HT1080 (cell line): ENCODE results near the gene TMED1. TPM values are rescaled to one million over a fixed set of nuclear protein-coding genes. Genes with fewer than 3 reads are reported as not detected.

ENCODE experiments used
- DNase-seq: peaks from one replicate; pipeline ENCODE4 v3.0.0-alpha.2; 2015; ENCODE audit warnings: low read depth
- total RNA-seq: library from RNA; depleted of rRNA; stranded (reverse); fragments of >200 nt; shearing (Covaris generic); gene quantifications from 2 replicates; pipeline ENCODE4 v1.2.3, GENCODE V29; 2014

Gene TMED1
- total RNA-seq, 1 experiment from 2014 or later = 49.2 TPM

- DNase-seq = no peak
Observed at GRCh38 chr19:10835089-10835753, 791 bp downstream of the TMED1 start.

DNA sequence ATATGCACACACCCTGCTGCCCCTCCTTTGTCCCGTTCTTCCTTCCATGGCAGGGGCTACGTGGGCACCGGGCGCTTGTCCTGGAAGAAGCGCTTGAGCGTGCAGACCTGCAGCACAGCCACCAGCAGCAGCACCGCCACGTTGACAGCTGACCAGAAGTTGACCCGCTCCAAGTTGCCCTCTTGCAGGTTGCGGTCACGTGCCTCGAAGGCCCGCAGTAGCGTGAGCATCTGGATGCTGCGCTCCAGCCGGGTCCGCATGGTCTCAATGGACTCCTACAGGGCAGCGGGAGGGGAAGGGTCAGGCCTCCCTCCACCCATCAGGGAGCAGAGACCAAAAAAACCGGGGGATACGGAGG, 3.1 kb downstream of the TMED1 start:
- no peak for DNase-seq

DNA sequence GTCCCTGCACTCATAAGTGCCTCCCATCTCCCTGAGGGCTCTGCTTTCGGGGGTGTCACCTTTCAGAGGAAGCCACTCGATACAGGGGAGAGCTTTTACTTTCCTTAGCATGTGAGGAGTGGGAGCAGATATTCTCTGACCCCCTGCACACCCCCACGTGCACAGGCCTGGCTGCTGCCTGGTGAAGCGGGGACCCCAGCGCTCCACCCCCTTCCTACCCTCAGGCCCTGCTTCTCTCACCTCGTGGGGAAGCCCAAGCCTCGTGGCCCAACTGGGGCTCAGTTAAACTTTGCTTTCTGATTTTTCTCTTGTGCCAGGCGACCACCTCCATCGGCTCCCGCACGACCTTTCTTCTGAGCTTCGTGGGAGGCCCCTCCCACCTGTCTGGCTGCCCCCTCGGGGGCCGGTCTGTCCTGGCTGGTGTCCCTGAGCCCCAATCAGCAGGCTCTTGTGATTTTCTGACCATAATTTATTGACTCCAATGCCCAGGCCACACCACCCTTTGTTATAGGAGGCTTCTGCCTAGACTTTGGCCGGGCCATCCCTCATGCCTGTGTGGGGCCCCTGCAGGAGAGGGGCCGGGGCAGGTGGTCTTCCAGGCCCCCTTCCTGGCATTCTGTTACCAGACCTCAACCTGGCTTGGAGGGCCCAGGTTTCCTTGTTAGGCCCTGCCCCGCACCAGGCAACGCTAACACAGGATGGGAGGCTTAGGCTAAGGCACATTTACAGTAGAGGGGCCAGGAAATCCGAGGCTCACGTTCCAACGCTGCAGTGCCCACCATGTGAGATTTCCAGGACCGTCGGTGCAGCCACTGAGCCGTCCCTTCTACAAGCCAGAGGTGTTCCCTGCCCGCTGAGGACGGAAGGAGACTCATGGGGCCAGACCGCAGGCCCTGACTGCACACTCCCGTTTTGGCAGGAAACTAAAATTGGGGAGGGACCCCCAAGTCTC, 3.7 kb downstream of the TMED1 start:
- no peak for DNase-seq

DNA sequence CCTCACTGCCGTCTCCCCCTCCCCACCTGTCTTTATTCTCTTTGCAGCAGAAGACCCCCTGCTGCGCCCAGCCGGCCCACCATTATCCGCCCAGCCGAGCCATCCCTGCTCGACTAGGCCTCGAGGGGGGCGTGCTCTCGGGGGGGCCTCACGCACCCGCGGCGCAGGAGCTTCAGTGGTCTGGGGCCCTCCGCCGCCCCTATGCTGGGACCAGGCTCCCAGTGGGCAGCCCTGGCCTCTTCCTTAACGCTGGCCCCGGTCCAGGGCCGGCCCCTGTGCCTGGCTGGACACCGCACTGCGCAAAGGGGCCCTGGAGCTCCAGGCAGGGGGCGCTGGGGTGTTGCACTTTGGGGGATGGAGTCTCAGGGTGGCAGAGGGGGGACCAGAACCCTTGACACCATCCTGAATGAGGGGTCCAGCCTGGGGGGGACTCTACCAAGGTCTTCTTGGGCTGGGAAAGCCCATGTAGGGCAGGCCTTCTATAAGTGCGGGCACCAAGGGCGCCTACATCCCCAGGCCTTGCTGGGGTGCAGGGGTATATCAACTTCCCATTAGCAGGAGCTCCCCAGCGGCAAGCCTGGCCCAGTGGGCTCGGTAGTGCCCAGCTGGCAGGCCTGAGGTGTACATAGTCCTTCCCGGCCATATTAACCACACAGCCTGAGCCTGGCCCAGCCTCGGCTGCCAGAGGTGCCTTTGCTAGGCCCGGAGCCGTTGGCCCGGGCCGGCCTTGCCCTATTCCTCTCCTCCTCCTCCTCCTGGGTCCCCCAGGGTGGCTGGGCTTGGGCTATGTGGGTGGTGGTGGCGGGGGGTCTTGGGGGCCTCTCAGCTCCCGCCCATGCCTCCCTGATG, 4.9 kb downstream of the TMED1 start:
- DNase-seq = no peak

- DNase-seq = no peak
Observed at GRCh38 chr19:10830370-10830769, 5.6 kb downstream of the TMED1 start.

- no peak for DNase-seq
Observed at GRCh38 chr19:10829967-10830366, 6.0 kb downstream of the TMED1 start.

- no peak for DNase-seq
Observed at GRCh38 chr19:10828981-10829821, 6.8 kb downstream of the TMED1 start.

DNA sequence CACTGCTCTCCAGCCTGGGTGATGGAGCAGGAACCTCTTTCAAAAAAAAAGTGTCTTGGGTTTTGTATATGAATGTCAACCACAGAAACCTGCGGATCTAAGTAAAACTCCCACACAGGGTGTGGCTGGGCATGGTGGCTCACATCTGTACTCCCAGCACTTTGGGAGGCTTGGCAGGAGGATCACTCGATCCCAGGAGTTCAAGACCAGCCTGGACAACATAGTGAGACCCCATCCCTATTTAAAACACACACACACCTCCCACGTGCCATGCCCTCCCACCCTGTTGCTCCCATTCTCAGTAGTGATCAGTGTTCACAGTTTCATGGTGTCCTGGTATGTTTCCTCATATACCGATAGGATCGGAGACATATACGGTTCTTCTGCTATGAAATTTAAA, 9.2 kb downstream of the TMED1 start:
- DNase-seq = no peak

- no peak for DNase-seq
Observed at GRCh38 chr19:10826231-10826630, 9.8 kb downstream of the TMED1 start.

DNA sequence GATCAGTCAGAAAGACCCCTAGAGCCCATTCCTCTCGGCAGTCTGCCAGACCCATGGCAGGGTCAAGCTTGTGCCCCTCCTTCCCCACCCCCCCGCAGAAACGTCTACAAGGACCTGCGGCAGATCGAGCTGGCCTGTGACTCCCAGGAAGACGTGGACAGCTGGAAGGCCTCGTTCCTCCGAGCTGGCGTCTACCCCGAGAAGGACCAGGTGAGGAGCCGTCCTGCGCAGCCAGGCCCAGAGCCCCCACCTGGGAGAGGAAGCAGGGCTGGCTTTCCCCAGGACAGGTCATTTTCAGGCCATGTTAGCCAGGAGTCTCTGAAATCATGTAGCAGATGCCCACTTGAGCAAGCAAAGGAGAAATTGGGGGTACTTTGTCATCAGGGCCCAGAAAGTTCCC, 12.3 kb downstream of the TMED1 start:
- no peak for DNase-seq

- DNase-seq = no peak
Observed at GRCh38 chr19:10820173-10820572, 15.8 kb downstream of the TMED1 start.

DNA sequence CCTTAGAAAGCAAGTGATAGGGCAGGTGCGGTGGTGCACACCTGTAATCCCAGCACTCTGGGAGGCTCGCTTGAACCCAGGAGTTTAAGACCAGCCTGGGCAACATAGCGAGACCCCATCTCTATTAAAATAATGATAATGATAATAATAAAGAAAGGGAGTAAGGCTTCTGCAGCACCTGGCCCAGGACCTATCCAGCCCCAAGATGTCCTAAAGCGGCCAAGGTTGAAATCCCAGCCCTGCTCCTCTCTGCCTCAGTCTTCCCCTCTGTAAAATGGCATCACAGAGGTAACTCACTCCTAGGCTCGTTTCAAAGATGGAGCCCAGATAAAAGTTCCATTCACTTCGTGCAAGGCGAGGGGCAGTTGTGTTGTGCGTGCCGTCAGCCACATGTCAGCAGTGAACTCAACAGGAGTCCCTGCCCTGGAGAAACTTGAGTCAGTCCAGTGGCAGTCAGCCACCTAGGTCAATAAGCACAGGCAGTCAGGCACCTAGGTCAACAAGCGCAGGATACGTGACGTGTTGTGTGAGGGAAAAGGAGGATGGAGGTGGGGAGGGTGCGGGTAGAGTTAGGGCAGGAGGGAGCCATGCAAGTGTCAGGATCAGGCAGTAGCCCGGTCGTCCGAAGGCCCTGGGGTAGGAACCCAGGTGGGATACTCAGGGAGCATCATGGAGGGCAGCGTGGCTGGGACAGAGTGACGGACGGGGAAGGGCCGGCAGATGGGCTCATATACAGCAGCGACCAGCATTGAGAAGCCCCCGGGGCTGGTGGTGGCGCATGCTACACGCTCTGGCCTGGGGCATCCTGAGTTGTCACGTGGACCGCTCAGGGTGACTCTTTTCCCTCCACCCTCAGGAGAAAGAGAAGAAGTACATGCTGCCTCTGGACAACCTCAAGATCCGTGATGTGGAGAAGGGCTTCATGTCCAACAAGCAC, 16.6 kb downstream of the TMED1 start:
- DNase-seq = no peak

DNA sequence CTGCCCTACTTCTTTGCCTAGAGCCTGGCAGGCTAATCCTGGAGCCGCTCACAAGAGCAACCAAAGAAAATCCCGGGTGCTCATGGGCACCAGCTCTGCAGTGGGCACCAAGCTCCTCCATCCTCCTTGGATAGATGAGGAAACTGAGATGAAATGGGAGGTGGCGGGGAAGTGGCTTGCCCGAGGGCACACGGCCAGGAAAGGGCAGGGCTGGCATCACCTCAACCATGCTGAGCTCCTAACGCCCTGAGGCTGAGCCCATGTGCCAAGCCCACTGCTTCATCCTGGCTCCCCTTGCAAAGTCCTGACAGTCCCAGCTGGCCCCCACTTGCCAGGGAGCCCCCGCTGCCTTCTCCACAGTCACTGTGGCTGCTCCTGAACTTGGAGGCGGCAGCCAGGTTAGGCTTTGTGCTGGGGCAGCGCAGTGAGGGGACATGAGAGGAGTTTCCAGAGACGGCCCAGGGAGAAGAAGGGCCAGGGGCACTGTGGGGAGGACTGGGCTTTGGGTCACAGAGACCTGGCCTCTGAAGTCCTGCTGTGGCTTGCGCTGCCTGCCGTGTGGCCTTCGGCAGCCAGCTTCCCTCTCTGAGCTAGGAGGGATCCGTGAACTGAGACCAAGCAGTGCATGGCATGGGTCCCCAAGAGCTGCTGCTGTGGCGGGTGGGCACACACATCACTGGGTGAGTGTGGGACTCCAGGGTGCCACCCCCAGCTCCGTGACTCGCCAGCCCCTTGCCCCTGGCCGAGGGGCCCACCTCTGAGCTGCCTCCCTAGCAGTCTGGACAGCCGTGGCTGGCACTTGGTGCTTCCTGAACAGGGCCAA, 17.5 kb downstream of the TMED1 start:
- DNase-seq = no peak

DNA sequence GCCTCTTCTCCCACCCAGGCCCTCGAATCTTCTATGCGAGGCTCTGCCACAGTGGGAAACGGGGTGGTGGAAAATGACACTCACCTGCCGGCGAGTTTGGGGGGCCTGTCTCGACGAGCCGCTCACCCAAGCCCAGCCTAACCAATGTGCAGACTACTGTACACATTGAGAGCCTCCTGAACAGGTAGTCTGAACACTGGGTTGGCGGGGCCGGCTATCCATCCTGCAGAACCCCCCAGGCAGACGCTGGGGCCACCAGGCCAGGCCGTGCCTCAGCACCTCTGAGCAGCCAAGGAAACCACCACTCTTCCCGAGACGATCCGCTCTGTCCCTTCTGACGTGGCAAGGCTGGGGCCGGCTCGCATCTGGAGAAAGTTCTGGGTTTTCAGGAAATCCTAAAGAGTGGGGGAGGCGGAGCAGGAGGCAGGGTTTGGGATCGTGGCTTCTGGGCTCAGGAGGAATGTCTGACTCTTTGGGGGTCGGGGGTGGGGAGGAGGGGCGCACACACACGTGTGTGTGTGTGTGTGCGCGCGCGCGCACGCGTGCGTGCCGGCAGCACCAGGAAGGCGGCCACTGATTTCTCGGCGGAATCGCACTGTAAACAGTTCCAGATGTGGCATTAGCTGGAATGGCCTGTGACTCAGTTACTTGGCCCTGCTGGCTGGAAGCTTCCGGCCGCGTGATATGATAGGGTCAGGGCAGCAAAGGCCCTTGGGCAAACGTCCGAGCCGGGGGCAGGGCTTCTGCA, 18.5 kb downstream of the TMED1 start:
- no peak for DNase-seq

- no peak for DNase-seq
Observed at GRCh38 chr19:10816691-10817090, 19.3 kb downstream of the TMED1 start.

- no peak for DNase-seq
Observed at GRCh38 chr19:10815969-10816644, 19.9 kb downstream of the TMED1 start.

- DNase-seq = no peak
Observed at GRCh38 chr19:10815007-10815536, 20.9 kb downstream of the TMED1 start.
